ENCODE measurements around the gene OMP.

The OMP gene

GRCh38 chr11:77125695-77126094 lies 23.1 kb downstream of the OMP start:
- no peak for DNase-seq

GRCh38 chr11:77126156-77126775 lies 23.6 kb downstream of the OMP start:
- DNase-seq, result no peak

DNA sequence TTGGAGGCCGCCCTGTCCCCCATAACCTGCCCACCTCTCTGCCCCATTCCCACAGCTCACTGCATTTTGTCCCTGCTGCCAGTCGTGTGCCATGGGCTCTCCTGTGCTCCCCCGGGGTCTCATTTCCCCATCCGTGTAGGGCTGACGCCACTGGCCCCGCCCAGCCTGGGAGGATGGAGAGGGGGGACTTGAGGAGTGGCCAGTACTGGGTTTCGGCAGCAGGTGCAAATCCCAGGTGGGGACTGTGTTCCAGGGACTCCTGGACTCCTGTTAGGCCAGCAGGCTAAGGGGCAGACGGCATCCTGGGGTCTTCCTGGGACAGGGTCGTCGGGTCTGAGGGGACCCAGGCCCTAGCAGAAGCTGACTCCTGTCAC lies 24.2 kb downstream of the OMP start:
- no peak for DNase-seq

- peak; percentile 93 for DNase-seq
These were observed 24.7 kb downstream of the OMP start for GRCh38 chr11:77127235-77127911.

DNA sequence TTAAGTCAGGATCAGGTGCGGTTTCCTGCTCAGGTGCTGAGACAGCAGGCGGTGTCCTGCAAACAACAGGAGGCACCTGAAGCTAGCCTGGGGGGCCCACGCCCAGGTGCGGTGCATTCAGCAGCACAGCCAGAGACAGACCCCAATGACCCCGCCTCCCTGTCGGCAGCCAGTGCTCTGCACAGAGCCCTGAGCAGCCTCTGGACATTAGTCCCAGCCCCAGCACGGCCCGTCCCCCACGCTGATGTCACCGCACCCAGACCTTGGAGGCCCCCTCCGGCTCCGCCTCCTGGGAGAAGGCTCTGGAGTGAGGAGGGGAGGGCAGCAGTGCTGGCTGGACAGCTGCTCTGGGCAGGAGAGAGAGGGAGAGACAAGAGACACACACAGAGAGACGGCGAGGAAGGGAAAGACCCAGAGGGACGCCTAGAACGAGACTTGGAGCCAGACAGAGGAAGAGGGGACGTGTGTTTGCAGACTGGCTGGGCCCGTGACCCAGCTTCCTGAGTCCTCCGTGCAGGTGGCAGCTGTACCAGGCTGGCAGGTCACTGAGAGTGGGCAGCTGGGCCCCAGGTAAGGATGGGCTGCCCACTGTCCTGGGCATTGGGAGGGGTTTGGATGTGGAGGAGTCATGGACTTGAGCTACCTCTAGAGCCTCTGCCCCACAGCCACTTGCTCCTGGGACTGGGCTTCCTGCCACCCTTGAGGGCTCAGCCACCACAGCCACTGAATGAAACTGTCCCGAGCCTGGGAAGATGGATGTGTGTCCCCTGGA lies 25.5 kb downstream of the OMP start, which contains the start of gene MYO7A:
Gene MYO7A, plus strand, starts transcription at position 327 of the 772 bp plus-strand sequence. CDS start 2,389 bp downstream, outside the sequence.
- DNase-seq, result peak; percentile 86

- DNase-seq, result no peak
These were observed 26.6 kb downstream of the OMP start for GRCh38 chr11:77129069-77129841.

DNA sequence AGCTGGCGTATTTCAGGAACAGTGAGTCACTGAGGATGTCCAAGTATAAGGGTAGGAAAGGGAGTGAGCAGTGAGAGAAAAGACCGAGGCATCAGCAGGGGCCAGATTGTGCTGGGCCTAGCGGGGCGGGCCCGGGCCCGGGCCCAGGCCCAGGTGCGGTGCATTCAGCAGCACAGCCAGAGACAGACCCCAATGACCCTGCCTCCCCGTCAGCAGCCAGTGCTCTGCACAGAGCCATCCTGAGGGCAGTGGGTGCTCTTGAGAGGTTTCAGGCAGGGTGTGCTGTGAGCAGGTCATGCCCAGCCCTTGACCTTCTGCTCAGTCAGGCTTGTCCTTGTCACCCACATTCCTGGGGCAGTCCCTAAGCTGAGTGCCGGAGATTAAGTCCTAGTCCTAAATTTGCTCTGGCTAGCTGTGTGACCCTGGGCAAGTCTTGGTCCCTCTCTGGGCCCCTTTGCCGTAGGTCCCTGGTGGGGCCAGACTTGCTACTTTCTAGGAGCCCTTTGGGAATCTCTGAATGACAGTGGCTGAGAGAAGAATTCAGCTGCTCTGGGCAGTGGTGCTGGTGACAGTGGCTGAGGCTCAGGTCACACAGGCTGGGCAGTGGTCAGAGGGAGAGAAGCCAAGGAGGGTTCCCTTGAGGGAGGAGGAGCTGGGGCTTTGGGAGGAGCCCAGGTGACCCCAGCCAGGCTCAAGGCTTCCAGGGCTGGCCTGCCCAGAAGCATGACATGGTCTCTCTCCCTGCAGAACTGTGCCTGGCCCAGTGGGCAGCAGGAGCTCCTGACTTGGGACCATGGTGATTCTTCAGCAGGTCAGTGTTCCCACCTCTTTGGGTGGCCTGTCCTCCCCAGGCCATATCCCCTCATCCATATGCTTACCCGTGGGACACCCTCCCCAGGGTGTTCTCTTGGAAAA lies 27.5 kb downstream of the OMP start:
- DNase-seq, result no peak

- no peak for DNase-seq
These were observed 28.3 kb downstream of the OMP start for GRCh38 chr11:77130763-77131513.

DNA sequence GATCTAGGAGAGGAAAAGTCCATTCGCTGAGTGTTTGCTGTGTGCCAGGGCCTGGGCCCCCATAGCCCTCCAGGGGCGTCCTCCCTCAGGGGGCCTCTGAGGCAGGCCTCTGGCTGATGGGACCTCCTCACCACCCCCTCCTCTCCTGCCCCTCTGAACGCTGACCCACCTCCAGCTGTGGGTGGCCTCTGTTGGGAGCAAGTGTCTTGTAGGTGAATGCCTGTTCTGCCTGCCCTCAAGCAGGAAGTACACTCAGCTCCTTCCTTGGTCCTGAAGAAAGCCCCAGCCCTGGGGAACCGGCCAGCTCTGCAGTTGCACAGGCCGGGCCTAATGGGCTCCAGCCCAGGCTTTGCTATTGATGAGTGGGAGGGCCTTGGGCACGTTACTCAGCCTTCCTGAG lies 28.9 kb downstream of the OMP start:
- DNase-seq, result no peak

DNA sequence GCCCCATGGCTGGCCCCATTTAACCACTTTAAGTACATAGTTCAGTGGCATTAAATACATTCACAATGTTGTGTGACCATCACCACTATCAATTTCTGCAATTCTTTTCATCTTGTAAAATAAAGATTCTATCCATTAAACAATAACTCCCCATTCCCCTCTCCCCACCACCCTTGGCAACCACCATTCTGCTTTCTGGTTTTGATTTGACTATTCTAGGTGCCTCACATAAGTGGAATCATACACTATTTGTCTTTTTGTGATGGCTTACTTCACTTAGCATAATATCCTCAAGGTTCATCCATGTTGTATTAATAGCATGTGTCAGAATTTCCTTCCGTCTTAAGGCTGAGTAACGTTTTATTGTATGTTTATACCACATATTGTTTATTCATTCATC lies 32.4 kb downstream of the OMP start:
- no peak for DNase-seq

DNA sequence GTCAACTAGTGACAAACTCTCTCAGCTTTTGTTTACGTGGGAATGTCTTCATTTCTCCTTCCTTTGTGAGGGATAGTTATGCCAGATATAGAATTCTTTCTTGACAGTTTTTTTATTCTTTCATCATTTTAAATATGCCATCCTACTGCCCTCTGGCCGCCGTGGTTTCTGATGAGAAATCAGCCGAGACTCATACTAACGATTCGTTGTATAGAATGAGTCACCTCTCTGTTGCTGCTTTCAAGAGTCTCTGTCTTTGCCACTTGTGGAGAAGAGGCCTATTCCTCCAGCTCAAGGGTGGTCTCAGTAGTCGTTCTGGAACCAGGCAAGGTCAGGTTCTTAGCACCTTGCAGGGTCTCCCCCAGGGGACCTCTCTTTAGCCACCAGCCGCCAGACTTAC lies 33.4 kb downstream of the OMP start:
- no peak for DNase-seq

DNA sequence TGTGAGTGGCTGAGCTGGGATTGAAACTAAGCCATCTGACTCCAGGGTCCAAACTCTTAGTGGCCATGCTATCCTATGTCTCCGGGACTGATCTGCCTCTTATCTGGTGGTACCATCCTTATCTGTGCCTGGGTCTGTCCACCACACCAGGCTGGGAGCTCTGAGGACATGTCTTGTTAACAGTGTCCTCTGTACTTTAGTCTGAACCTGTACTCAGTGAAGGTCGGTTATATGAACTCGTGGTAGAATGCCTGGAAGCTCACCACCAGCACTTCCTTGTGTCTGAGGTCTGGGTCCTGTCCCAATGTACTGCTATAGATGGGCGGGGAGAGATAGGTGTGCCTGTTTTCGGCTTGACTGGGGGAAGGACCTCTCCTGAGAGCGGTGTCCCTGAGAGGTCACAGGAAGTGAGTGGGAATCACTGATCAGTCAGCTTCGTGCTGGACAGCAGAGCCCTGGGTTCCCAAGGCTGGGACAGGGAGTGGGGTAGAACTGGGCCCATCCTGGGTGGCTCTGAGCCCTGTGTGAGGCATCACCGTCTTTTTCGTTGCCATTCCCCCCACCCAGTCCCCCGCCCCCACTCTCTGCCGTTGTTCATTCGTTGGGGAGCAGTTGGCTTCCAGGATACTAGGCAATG lies 34.3 kb downstream of the OMP start:
- DNase-seq, result no peak

- DNase-seq, result no peak
These were observed 34.8 kb downstream of the OMP start for GRCh38 chr11:77137421-77137820.

- no peak for DNase-seq
These were observed 35.5 kb downstream of the OMP start for GRCh38 chr11:77138106-77138649.

DNA sequence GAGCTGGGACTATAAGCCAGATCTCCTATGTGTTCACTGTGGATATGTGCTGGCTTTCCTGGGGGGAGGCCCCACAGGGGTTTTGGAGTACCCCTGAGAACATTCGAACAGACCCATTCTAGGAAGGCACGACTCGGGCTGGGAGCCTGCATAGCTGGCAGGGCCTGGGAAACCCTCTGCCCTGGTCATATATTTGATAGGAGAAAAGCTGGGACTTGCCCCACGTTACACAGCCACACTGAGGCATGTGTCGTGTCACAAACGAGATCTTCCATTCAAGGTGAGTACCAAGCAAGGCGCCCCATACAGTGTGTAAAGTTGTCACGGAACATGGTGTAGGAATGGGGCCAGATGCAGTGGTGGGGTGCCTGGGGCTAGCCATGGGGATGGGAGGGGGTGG lies 36.6 kb downstream of the OMP start:
- DNase-seq, result no peak

DNA sequence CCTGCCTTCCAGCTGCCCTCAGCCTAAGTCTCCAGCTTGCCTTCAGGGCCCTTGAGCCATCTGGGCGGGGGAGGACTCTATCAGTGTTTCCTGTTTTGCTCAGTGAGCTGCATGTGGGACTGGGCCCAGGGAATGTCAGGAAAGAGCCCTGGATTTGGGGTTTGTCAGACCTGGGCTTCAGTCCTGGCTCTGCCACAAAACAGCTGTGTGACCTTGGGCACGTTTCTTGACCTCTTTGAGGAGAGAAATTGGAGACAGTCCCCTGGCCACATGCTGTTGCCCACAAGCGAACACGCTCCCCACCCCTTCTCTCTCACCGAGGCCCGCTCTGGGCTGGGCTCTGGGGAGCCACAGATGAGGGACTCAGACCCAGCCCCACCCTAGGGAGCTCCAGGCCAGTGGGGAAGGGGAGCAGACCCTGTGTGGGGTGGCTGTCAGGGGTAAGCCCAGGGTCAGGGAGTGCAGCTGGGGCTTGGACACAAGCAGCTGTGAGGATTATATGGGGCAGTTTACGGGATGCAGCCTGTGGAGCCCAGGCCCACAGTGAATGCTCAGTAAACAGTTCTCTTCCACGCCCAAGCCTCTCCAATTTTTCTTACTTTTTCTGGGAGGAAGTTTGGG lies 37.7 kb downstream of the OMP start:
- no peak for DNase-seq

- no peak for DNase-seq
These were observed 38.4 kb downstream of the OMP start for GRCh38 chr11:77141034-77141433.

GRCh38 chr11:77141475-77141874 lies 38.8 kb downstream of the OMP start:
- DNase-seq, result no peak

DNA sequence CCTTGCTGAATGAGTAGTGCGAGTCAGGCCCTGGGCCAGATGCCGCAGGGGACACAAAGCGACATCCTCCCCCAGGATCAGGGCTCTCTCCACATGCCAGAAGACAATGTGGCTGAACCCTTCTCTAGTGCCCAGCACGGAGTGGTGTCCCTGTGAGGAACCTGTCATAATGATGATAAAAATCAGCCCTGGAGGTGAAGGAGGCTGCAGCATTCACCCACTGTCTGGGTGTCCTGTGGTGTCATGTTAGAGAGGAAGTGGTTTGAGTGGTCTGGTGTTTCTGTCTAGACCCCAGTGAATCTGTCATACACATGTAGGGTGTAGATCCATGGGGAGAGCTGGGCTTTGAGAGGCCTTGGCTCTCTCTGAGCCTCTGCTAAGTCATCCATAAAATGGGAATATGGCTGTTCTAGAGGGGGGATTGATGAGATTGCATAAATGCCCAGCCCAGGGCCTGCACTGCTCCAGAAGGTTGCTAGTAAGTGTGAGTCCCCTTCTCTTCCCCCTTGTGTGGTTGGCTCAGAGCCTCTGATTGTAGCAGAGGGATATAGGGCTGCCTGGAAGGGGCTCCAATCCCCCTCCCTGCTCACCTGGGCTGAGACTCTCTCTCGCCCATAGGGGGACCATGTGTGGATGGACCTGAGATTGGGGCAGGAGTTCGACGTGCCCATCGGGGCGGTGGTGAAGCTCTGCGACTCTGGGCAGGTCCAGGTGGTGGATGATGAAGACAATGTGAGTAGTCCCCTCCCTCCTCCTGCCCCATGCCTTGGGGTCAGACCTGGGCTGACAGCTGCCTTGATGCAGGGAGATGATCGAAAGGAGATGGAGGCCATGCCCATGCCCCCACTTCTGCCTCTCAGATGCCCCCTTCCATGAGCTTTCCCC lies 39.7 kb downstream of the OMP start:
- DNase-seq, result no peak

Measured in retina (tissue), 1 donor.